Daoy (cell line): ENCODE data around the gene ANXA5. TPM values are rescaled to one million over a fixed set of nuclear protein-coding genes. Genes with fewer than 3 reads are reported as not detected.
A peak's percentile ranks its signal among the peaks of the same experiment; 100 is the strongest.
"Not testable (repeated sequence)": the region's sequence is repeated elsewhere in the genome, so short reads cannot be mapped to it uniquely, and the experiment has no call there.

Experiments
- DNase-seq: peaks from one replicate; pipeline ENCODE4 v3.0.0-alpha.2; 2015; ENCODE audit warnings: low read depth
- total RNA-seq: library from RNA; depleted of rRNA; stranded (reverse); fragments of >200 nt; shearing (Covaris generic); gene quantifications from 2 replicates; pipeline ENCODE4 v1.2.3, GENCODE V29; 2014

ANXA5 gene
- total RNA-seq, 1 experiment from 2014 or later: 189 TPM

DNA sequence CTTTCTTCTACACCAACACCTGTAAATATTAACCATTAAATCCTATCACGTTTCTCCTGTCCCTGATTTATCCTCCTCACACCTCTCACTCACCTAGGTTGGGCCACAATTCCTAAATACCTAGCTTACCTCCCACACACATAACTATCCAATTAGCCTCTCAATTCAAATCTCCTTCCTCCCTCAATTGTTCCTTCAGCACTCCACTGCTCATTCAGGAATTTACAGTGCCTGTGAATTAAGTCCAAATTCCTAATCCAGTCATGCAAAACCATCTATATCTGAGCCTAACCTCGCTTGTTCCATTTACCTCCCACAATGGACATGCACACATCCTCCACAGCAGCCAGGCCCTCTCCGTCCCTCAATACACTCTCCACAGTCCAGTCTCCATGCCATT, 17.5 kb downstream of the ANXA5 start:
- no peak for DNase-seq

DNA sequence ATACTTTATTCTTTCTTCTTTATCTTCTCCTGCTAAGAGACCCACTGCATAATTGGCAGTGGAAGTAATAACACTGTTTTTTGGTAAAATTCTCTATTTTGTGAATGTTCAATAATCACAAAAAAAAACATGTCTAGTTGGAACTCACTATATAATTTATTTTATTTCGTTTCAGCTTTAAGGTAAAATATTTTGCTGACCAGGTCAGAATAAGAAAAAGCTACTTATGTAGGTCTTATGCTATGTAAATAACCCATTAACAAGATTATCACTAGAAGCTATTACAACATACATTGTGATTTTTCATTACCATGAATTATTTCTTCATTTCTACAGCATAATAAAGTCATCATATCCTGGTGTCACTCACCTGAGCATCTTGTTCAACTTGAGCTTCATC, 19.3 kb downstream of the ANXA5 start:
- DNase-seq: no peak

DNA sequence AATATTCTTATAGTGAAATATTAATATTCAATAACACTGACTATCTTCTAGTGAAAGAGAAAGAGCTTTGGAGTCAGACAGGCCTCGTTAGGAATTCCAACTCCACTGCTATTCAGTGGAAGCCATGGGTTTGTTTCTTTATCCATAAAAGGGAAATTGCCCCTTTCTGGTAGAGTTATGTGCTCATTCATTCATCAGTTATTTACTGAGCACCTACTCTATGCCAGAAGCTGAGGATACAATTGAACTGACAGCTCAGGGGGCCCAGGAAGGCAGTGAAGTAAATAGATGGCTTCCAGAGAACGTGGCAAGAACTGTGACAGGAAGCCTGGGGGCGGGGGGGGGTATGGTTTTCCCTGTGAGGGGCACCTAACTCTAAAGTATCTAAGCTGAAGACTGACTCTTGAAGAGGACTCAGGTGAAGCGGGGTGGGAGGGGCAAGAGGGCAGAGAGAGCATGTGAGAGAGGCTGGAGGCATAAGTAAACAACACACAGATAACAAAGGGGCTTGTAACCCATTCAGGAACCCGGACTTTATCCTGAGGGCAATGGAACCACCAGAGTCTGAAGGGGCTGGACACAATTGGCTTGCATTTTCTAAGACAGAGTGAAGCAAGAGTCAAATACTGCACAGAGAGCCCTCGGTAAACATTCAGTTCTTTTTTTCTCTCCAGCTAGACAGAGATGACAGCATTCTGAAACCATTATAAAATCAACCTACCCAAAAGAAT, 20.3 kb downstream of the ANXA5 start:
- DNase-seq: no peak

DNA sequence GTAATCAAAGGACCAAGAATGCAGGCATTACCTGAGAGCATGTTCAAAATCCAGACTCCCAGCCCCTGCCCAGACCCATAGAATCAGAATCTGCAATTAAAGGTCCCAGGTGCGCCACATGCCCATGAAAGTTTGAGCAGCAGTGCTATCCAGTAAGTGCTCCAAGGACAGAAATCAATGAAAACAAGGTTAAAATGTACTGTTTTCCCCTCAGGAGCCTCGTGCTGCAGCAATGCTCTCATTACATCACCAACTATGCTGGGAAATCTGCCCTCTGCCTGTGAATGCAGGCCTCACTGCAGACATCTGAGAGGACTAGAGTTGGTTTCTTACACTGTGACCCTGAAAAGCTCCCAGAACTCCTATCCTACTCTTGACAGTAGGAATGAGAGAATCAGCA, 21.1 kb downstream of the ANXA5 start:
- no peak for DNase-seq

DNA sequence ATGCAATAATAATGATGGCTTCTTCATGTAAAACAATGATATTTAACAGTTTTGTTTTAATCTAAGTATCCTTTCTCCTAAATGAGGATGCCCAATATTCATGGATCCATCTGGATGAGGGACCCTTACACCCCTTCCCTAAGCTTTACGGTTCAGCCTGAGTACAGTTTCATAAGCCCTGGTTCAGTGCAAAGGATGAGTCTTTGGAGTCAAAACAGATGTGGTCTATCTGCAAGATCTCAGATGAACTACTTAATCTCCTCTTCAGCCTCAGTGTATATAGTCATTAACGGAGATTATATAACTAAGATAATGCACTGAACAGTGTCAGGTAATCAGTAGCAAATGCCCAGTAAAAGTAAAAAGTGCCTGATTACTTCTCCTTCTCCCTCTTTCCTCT, 22.1 kb downstream of the ANXA5 start:
- no peak for DNase-seq

DNA sequence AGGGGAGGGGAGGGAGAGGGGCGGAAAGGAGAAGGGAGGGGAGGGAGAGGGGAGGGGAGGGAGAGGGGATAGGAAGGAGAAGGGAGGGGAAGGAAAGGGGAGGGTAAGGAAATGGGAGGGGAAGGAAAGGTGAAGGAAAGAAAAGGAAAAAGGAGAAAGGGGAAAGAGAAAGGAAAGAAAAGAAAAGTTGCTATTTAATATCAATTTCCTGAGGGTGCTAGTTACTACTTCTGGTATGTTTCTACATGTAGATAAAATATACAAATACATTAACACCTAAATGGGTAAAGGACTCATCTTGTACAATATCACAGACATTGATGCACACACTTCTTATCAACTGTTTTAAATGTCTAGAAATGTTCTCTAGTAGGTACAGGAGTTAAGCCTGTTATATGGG, 22.6 kb downstream of the ANXA5 start:
- DNase-seq: no peak

DNA sequence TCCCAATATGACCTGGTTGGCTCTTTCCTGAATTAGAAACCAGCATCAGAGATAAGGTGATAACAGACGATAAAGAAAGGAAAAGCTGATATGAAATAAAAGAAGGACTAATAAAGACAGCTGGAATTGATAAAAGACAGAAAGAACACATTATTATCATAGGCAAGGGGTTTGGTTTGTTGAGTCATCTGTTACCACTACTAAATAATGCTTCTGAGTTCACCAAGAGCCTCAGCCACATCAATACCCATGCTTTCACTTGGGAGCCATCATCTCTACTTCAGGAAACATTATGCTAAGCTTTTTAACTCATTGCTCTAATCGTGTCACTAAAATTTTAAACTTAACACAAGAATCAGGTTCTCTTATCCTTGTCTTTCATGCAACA, 27.6 kb downstream of the ANXA5 start:
- peak; percentile 19 for DNase-seq

DNA sequence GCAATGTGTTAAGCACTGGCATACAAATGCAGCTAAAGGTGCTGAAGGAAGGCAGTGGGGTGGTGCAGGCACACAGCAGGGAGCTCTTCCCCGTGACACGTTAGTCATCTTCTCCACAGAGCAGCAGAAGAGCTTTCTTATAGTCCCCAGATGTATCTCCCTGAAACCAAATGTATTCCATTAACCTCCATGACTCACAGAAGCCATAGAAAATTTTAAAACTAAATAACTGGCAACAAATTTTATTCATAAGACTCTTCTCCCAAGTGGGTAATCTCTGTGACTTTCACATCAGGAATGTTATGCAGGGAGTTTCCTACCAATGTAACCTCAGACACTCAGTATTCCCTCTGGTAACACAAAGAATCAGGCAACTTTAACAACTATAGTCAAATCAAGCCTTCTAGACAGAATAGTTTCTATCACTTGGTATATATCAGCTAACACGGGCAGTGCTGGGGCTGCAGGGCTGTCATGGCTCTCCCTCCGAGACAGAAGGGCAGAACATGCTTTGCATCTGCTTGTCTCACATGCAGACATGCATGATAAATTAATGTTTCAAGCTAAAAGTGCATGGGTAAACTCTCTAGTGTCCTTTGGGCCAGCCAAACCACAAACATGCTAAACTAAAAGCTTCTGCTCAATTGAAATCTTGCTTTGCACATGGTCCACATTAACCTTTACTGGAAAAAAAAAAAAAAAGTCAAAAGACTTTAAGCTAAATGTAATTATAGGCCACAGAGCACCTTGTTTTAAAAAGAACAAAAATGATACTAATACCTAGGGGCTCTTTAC, 28.2 kb downstream of the ANXA5 start:
- peak; percentile 85 for DNase-seq

DNA sequence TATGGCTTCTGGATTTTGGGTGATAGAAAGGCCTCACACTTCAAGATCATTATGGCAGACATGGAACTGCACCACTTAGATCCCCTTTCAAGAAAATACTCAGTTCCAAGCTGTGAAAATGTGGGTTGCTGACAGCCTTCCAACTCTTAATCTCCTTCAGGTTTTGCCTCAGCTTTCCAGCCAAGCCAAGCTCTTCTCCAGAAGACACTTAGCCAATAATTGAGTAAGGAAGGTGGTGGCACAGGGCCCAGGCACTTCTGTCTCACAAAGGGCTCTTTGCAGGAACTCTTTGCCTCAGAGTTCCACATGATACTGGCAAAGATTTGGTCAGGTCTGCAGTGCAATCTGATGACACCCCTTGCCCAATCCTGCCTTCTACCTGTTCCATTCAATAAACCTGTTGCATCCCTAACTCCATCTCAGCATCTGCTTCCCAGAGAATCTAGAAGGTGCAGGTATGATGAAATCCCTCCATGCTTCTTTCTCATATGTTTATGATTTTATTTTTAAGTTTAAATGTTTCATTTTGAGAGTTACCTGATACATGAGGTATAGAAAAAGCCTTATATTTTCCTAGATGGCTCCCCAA, 30.6 kb downstream of the ANXA5 start:
- DNase-seq: no peak

DNA sequence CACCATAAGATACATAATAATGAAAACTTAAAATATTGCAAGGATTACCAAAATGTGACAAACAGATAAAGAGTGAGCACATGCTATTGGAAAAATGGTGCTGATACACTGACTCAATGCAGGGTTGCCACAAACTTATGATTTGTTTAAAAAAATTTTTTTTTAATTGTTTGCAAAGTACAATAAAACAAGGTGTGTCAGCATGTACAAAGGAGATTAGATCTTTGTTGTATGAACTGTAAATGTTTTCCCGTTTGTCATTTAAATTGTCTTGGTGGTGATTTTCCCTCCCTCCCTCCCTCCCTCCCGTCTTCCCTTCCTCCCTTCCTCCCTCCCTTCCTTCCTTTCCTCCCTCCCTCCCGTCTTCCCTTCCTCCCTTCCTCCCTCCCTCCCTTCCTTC, 31.4 kb downstream of the ANXA5 start:
- no peak for DNase-seq

DNA sequence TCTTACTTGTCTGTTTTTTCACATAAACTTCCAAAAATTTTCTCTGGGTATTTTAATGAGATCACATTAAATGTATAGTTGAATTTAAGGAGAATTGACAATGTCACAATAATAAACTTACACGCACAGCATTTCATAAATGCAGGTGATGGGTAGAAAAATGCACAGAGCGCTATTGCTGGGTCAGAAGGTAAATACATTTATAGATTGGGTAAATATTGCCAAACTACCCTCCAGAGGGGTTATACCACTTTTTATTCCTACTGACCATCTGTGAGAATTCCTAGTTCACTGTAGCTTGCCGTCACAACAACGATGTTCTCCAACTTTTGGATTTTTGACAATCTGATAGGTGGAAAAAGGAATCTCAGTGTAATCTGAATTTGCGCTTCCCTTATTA, 34.6 kb downstream of the ANXA5 start:
- no peak for DNase-seq

DNA sequence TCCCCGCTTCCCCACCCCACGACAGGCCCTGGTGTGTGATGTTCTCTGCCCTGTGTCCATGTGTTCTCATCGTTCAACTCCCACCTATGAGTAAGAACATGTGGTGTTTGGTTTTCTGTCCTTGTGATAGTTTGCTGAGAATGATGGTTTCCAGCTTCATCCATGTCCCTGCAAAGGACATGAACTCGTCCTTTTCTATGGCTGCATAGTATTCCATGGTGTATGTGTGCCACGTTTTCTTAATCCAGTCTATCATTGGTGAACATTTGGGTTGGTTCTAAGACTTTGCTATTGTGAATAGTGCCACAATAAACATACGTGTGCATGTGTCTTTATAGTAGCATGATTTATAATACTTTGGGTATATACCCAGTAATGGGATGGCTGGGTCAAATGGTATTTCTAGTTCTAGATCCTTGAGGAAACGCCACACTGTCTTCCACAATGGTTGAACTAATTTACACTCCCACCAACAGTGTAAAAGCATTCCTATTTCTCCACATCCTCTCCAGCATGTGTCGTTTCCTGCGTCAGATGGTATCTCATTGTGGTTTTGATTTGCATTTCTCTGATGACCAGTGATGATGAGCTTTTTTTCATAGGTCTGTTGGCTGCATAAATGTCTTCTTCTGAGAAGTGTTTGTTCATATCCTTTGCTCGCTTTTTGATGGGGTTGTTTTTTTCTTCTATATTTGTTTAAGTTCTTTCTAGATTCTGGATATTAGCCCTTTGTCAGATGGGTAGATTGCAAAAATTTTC, 36.4 kb downstream of the ANXA5 start:
- DNase-seq: not testable (repeated sequence)

DNA sequence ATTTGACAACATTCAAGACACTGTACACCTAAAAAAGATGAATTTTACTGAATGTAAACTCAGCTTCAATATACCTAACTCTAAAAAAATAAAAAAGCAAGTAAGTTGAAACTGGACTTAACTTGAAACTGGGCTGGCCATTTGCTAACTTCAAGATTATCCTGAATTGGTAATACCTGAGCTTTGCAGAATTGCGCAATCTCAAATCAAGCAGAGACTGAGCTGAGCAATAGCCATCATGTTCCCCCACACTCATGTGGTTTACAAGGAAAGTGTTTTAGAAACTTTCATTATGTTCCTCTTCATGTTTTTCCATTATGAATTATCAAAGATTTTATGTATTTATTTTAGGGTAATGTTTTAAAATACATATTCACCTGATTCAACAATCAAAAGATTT, 38.7 kb downstream of the ANXA5 start:
- DNase-seq: no peak

DNA sequence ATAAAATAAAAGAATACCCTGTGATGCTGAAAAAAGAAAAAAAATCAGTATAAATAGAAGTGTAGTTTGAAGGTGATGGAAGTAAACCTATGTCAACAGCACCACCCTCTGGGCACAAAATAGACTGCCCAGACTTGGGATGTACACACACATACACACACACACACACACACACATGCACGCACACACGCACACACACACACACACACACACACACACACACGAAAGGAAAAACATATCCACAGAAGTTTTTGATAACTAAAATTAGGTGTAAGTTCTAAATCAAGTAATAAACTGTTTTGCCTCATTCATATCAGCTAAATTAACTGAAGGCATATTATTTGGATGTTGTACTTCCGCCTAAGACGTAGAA, 40.5 kb downstream of the ANXA5 start:
- peak; percentile 47 for DNase-seq

DNA sequence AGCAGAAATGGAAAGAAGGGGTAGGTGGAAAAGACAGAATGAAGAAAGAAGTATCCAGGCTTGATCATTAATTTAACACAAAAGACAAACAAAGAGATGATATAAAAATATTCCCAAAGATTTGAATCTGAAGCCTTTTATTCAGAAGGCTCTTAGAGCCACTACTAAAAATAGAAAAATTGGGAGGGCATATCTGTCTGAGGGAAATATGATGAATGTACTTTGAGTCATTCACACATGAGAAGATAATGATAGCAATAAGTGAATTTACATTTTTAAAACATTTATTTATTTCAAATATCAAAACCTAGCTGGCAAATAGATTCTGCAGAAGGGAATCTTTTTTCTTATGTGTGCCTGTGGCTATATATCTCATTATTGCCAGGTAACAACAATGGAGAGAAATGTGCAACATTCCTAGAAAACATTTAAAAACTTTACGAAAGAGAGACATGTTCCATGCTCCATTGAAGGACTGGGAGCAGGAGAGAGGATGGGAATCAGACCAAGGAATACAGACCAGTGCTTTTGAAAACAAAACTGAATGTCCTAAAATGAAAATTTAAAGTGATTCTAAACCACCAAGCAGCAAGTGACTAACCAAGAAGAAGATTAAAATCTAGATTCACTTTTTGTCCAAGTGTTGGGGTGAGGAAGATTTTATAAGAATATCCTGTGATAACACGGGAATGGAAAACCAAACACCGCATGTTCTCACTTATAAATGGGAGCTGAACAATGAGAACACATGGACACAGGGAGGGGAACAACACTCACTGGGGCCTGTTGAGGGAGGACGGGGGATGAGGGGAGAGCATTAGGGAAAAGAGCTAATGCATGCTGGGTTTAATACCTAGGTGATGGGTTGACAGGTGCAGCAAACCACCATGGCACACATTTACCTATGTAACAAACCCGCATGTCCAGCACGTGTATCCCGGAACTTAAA, 41.2 kb downstream of the ANXA5 start:
- no peak for DNase-seq

DNA sequence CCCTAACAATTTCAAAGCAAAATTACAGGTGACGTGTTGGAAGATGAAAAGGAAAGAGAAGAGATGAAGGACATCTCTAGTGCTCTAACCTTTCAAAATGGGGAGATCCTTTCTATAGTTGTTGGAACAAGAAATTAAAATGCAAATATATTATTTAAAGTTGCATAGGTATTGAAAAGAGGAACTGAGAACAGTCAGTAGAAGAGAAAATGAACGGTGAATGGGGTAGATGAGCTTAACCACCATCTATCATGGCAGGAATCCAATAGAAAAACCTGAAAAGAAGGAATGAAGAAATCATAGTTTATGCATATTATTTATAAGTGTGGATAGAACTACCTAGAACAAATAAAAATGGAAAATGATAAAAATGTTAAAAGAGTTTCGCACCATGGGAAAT, 42.0 kb downstream of the ANXA5 start:
- DNase-seq: no peak

DNA sequence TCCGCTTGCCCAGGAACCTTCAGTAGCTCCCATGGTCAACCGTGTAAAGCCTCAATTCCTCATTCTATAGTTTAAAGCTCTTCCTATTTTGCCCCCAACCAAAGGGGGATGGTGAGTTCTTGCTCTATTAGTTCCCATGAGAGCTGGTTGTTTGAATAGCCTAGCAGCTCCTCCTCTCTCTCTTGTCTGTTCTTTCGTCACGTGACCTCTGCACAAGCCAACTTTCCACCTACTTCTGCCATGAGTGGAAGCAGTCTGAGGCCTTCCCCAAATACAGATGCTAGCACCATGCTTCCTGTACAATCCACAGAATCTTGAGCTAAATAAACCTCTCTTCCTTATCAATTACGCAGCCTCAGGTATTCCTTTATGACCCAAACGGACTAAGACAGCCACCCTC, 42.8 kb downstream of the ANXA5 start:
- no peak for DNase-seq

DNA sequence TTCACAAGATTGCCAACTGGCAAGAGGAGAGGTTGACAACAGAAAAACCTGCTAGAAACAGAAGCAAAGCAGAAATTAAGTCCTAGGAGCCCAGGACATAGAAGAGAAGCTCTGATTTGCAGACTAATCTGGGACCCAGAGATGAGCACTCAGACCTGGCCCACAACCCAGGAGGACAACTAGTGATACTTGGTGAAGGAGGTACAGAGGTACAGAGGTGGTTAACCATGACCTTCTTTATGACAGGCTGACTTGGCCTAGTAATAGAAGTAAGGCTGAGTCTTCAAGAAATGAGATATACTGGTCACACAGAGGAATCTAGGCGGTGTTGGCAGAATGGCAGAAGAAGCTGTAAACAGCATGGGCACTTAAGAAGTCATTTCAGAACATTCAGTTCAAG, 43.6 kb downstream of the ANXA5 start:
- DNase-seq: no peak

DNA sequence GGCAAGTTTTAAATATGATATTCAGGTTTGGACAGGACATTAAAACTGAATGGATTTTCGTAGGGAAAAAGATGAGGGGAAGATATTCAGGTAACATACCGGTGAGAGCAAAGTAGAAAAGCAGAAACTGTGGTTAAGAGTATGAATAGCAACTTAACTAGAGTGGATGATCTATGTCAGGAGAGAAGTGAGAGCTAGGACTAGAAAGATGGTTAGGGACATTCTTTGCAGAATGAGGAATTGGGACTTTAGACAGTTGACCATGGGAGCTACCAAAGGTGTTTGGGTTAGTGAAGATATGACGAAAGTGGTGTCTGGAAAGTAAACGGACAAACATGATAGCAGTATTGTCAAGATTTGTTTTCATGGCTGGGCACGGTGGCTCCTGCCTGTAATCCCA, 45.2 kb downstream of the ANXA5 start:
- no peak for DNase-seq

DNA sequence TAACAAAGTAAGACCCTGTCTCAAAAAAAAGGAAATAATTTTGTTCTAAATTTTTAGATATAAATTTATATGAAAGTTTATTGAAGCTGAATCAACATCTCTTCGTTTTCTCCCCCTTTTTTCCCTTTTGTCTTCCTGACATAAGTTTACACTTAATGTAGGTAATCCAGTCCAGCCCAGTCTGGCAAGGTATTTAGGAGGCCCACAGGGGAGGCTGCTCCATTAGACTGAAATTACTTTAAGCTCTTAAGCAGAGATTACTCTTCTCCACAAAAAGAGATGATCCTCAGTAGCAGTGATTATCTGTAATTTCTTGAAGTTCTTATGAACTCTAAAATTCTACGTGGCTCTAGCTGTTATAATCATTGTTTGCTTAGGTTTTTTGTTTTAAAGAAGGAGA, 46.0 kb downstream of the ANXA5 start:
- DNase-seq: no peak

DNA sequence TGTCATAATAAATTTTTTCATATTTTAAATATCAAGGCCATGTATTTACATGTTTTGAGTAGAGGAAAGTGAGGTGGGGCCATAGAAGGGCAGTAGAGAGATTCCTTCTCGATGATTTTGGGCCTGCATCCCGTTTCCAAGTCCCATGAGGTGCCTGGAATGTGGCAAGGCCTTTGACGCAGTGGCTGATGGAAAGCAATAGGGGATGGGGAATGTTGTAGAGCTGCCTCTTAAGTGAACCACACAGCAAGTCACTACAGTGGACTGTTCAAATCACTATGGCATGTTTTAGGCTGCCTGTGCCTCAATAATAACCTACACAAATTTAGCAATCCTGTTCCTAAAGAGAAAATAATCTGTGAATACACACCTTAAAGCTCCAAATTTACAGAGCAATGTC, 48.3 kb downstream of the ANXA5 start:
- no peak for DNase-seq
